K562 (cell line): ENCODE measurements around the gene SPAG9. TPM values are rescaled to one million over a fixed set of nuclear protein-coding genes. Genes with fewer than 3 reads are reported as not detected.

Experiments used
- CREB3 ChIP-seq: fragments of 450-650 bp; conservative IDR thresholded peaks from 2 replicates; pipeline ENCODE4 v1.6.1; 2016; ENCODE audit warnings: missing genetic modification characterization, low read depth, mild to moderate bottlenecking, missing compliant biosample characterization, moderate library complexity
- GATAD2A ChIP-seq: fragments of 450-650 bp; IDR thresholded peaks from 2 replicates; pipeline ENCODE4 v1.6.1; 2017
- GTF2A2 ChIP-seq: IDR thresholded peaks from 2 replicates; pipeline ENCODE4 v1.6.1; 2016; ENCODE audit warnings: mild to moderate bottlenecking, missing genetic modification characterization, missing compliant biosample characterization
- HDGF ChIP-seq: fragments of 450-650 bp; IDR thresholded peaks from 2 replicates; pipeline ENCODE4 v1.6.1; 2016
- NKRF ChIP-seq: fragments of 450-650 bp; IDR thresholded peaks from 2 replicates; pipeline ENCODE4 v1.6.1; 2016; ENCODE audit warnings: borderline replicate concordance
- RBM14 ChIP-seq: fragments of 200-400 bp; formaldehyde crosslinking; IDR thresholded peaks from 2 replicates; pipeline ENCODE4 v1.6.1; 2018; ENCODE audit warnings: low read depth, mild to moderate bottlenecking, low read length, moderate library complexity, borderline replicate concordance; ENCODE audit not compliant: insufficient read depth
- RERE ChIP-seq: sonication (generic); formaldehyde crosslinking; IDR thresholded peaks from 2 replicates; pipeline ENCODE4 v1.8.0; 2023; ENCODE audit warnings: missing genetic modification reagents, mild to moderate bottlenecking, borderline replicate concordance
- SETDB1 ChIP-seq: IDR thresholded peaks from one replicate; pipeline ENCODE4 v1.6.1; 2012; ENCODE audit warnings: low read length, control low read depth, inconsistent platforms
- SREBF1 ChIP-seq: fragments of 150-350 bp; IDR thresholded peaks from 2 replicates; pipeline ENCODE4 v1.6.1; 2014; ENCODE audit warnings: antibody characterized with exemption, low read depth, low read length, borderline replicate concordance
- USF1 ChIP-seq: sonication (generic); formaldehyde crosslinking; IDR thresholded peaks from 2 replicates; pipeline ENCODE4 v1.9.0; 2022; ENCODE audit warnings: mild to moderate bottlenecking, missing genetic modification reagents
- ZBTB12 ChIP-seq: fragments of 250-450 bp; sonication (Bioruptor Pico); IDR thresholded peaks from 2 replicates; pipeline ENCODE4 v1.4.0; 2020
- ZBTB34 ChIP-seq: fragments of 250-450 bp; sonication (Bioruptor Pico); IDR thresholded peaks from 2 replicates; pipeline ENCODE4 v1.8.0; 2021; ENCODE audit warnings: mild to moderate bottlenecking, moderate library complexity
- ZNF143 ChIP-seq: sonication (generic); formaldehyde crosslinking; IDR thresholded peaks from 2 replicates; pipeline ENCODE4 v1.9.0; 2022; ENCODE audit warnings: mild to moderate bottlenecking, missing genetic modification reagents
- ZNF184 ChIP-seq: sonication (generic); formaldehyde crosslinking; IDR thresholded peaks from 2 replicates; pipeline ENCODE4 v1.5.0; 2020; ENCODE audit warnings: missing genetic modification reagents
- ZNF780A ChIP-seq: fragments of 250-450 bp; sonication (Bioruptor Pico); IDR thresholded peaks from 2 replicates; pipeline ENCODE4 v1.5.0; 2021; ENCODE audit warnings: mild to moderate bottlenecking
- polyA plus RNA-seq, 8 experiments: library from polyadenylated mRNA; depleted of rRNA in 4 of 8; stranded (reverse) in 5 of 8; unstranded in 3 of 8; fragments of >200 nt; fragmentation: Nextera tagmentation in 2 of 8; fragmentation: Illumina TruSeq in 1 of 8; extraction: Ambion mirVana in 2 of 8; extraction: Trizol in 1 of 8; gene quantifications; 2 replicates each; pipeline versions ENCODE4 v1.2.1 to v1.2.3, GENCODE V29; 2011 to 2014; ENCODE audit warnings: inconsistent platforms in 1 of 8, missing spikeins in 1 of 8
- total RNA-seq, 7 experiments: library from RNA; depleted of rRNA in 6 of 7; stranded (reverse); fragments of >200 nt in 6 of 7; fragmentation: Illumina TruSeq in 2 of 7; extraction: Trizol in 2 of 7; gene quantifications; 2 replicates each; pipeline versions ENCODE4 v1.2.1 to v1.2.3, GENCODE V29; 2011 to 2021; ENCODE audit warnings: low replicate concordance in 1 of 7

Gene SPAG9
- total and polyA plus RNA-seq, 9 of the 15 experiments (the other 6 are each of a cell fraction or from before 2014, with no cell fraction given): 12.2 to 99.2 (median 58.2) TPM

GRCh38 chr17:51120739-51121619 lies at the start of gene SPAG9 (continued):
- no peak for TF ChIP-seq ZNF143
- TF ChIP-seq SREBF1: no peak
- peak; percentile 11; the same call in 1 of the 2 replicates for TF ChIP-seq NKRF
- peak; percentile 72 for TF ChIP-seq ZBTB12 (CRISPR knock-in tag)
- TF ChIP-seq ZNF780A: no peak
- TF ChIP-seq USF1 (CRISPR knock-in tag): no peak
- TF ChIP-seq CREB3 (tag): no peak
- no peak for TF ChIP-seq GTF2A2
- no peak for TF ChIP-seq GATAD2A
- TF ChIP-seq SETDB1: no peak
- no peak for TF ChIP-seq ZNF184 (CRISPR knock-in tag)
- no peak for TF ChIP-seq RBM14
- no peak for TF ChIP-seq ZBTB34 (CRISPR knock-in tag)
- TF ChIP-seq RERE (CRISPR knock-in tag): no peak
- TF ChIP-seq HDGF: no peak
